C4-2B (cell line): ENCODE measurements around the gene RUNX3.

ENCODE experiments used
- H3K27ac ChIP-seq: fragments of 450-650 bp; 2 replicates; pipeline ENCODE4 v1.5.1; 2017
- CTCF ChIP-seq: fragments of 450-650 bp; conservative IDR thresholded peaks from 2 replicates; pipeline ENCODE4 v1.5.1; 2017; ENCODE audit warnings: mild to moderate bottlenecking
- ZFX ChIP-seq: fragments of 450-650 bp; IDR thresholded peaks from 2 replicates; pipeline ENCODE4 v1.6.1; 2017

Gene RUNX3

GRCh38 chr1:24951337-24951736 is 21.3 kb upstream of the RUNX3 start:
- TF ChIP-seq ZFX = no peak
- no peak for TF ChIP-seq CTCF
- H3K27ac ChIP-seq = no peak overlapping the region

- no peak for TF ChIP-seq CTCF
- no peak for TF ChIP-seq ZFX
- H3K27ac ChIP-seq = no peak overlapping the region
Observed at GRCh38 chr1:24949331-24949881, 19.3 kb upstream of the RUNX3 start.

GRCh38 chr1:24948079-24948827 is 18.2 kb upstream of the RUNX3 start:
- no peak overlapping the region for H3K27ac ChIP-seq
- TF ChIP-seq CTCF (no peak), ZFX (no peak)

- TF ChIP-seq CTCF (no peak), ZFX (no peak)
- H3K27ac ChIP-seq = no peak overlapping the region
Observed at GRCh38 chr1:24946861-24947658, 17.0 kb upstream of the RUNX3 start.

- TF ChIP-seq CTCF = no peak
- no peak for TF ChIP-seq ZFX
- no peak overlapping the region for H3K27ac ChIP-seq
Observed at GRCh38 chr1:24945354-24946326, 15.6 kb upstream of the RUNX3 start.

GRCh38 chr1:24944318-24944717 is 14.2 kb upstream of the RUNX3 start:
- TF ChIP-seq ZFX (no peak), CTCF (no peak)
- no peak overlapping the region for H3K27ac ChIP-seq
